GM12891 (cell line): ENCODE measurements around the gene KCNMA1.

ENCODE experiments used
- POLR2A ChIP-seq: IDR thresholded peaks from 2 replicates; pipeline ENCODE4 v1.6.1; 2011; ENCODE audit warnings: low read depth, low read length, control low read depth
- TAF1 ChIP-seq: IDR thresholded peaks from 2 replicates; pipeline ENCODE4 v1.6.1; 2011; ENCODE audit warnings: low read depth, low read length, control low read depth

- no peak for TF ChIP-seq POLR2A
- no peak for TF ChIP-seq TAF1
Observed at GRCh38 chr10:77236029-77236428, 401.6 kb downstream of the KCNMA1 start.
